Activated CD4-positive, alpha-beta T cell treated with anti-CD3 and anti-CD28 coated beads, Interleukin-10, Interleukin-2, amounts not matched to agents 100 ng/mL and 50 ng/mL, durations not matched to agents 16 hours and 8 hours (primary cell): ENCODE data around the gene GRIN1.

Experiments
- DNase-seq: peaks from one replicate; pipeline ENCODE4 v3.0.0-alpha.2; 2020

GRIN1 gene

GRCh38 chr9:137166380-137167229 is 27.7 kb downstream of the GRIN1 start:
- DNase-seq, result no peak

DNA sequence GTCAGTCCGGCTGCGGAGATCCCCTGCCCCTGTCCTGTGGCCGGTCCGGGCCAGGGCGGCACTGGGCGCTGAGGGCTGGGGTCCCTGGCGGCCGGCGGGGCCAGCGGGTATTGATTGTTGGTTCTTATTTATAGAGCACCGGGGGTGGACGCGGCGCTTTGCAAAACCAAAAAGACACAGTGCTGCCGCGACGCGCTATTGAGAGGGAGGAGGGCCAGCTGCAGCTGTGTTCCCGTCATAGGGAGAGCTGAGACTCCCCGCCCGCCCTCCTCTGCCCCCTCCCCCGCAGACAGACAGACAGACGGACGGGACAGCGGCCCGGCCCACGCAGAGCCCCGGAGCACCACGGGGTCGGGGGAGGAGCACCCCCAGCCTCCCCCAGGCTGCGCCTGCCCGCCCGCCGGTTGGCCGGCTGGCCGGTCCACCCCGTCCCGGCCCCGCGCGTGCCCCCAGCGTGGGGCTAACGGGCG is 28.4 kb downstream of the GRIN1 start:
- no peak for DNase-seq

- no peak for DNase-seq
Observed at GRCh38 chr9:137167747-137168572, 29.0 kb downstream of the GRIN1 start.

GRCh38 chr9:137168573-137168903 is 29.6 kb downstream of the GRIN1 start:
- DNase-seq, result no peak

DNA sequence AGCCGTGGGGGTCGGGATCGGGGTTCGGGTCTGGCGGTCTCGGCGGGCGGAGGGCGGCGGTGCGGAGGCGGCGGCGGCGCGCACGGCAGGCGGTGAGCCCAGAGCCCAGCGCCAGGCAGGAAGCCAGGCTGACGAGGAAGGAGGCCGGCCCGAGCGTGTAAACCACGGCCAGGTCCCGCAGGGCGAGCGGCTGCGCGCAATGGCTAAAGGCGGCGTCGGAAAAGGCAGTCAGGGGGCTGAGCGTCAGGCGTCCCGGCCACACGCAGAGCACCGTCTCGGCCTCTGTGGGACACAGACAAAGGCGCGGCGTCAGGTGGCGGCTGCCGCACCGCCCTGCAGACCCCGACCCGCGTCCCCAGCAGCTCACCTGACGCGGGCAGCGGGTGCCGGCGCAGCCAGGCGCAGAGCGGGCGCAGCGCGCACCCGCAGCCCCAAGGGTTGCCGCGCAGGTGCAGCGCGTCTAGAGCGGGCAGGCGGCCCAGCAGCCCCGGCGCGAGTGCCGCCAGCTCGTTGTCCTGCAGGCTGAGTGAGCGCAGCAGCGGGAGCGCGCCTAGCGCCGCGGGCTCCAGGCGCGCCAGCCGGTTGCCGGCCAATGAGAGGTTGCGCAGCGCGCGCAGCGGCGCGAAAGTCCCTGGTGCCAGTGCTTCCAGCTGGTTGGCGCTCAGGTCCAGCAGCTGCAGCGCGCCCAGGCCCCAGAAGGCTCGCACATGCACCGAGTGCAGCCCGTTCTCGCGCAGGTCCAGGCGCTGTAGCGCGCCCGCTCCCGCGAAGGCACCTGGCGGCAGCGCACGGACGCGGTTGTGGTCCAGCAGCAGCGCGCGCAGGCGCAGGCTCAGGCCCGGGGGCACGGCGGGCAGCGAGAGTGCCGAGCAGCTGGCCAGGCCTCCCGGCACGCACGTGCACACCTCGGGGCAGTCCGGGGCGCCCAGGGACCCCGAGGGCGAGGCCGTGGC is 30.2 kb downstream of the GRIN1 start:
- peak; percentile 54 for DNase-seq

DNA sequence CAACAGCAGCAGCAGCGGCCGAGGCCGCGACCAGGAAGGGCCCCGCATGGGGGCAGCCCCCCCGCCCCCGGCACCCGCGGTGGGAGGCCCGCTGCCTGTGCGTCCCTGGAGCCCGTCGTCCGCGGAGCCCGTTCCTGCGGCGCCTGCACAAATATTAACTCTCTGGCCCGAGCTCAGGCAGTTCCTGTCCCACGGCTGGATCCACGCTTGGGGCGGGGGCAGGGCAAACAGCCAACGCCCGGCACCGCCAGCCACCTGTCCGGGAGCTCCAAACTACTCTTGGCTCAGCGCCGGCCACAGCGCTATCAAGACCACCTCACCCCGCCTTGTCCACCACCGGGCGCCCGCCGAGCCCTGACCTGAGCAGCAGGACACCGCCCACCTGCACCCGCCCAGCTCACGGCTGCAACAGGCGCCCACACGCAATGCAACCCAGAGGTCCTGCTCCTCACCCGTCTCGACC is 31.0 kb downstream of the GRIN1 start, which contains the start of gene LRRC26:
Gene LRRC26, minus strand, starts transcription at position 156 of the 463 bp plus-strand sequence. Its CDS starts 108 bp downstream, at position 48.
- DNase-seq, result no peak

DNA sequence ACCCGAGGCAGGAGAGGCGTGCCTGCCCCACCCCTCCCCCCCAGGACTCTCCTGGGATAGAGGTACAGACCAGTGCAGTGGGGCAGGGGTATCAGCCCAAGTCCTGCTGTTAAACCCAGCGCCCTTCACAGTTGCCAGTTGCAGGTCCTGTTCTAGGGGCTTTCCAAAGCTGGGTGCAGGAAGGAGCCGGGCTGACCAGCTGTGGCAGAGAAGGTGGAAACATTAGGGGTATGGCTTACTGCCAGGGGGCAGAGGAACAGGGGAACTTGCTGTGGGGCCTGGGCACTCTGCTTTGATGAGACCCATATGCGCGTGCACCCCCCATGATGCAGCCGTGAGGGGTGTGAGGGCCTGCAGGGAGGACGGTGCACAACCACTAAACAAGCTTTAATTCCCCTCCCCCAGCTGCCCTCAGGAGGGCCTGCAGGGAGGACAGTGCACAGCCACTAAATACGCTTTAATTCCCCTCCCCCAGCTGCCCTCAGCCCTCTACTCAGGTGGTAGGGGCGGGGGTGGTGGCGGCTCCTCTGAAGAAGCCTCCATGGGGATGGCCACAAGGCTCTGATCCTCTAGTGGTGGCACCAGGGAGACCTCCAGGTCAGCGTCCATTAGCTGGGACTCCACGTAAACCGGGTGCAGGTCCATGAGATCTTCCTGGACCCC is 31.7 kb downstream of the GRIN1 start:
- DNase-seq, result no peak

DNA sequence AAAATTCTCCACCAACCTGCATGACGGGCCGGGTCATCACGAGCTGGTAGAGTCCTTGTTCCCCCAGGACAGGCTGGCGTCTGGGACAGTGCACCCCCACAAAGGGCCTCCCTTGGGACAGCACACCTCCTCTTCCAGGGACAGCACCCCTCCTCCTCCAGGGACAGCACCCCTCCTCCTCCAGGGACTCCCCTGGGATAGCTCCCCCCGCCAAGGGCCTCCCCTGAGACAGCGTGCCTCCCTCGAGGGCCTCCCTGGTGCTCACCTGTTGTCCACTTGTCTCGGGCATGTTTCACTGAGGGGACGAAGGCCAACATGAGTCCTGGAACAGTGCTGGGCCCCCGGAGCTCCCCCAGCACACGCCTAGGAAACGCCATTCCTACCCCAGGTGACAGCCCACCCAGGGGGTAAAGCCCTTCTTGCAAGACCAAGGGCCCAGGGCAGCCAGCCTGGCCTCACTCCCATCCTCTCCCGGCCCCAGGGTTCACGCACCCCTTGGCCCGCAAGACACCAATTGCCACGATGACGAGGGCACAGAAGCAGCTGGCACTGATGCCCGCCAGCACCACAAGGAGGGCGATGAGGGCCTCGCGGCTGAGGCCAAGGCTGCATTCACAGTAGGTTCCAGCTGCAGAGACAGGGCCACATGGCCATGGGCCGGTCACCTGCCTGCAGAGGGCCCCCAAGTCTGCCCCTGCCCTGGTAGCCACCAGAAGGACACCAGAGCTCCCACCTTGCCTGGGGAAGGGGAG is 32.4 kb downstream of the GRIN1 start:
- DNase-seq, result no peak

DNA sequence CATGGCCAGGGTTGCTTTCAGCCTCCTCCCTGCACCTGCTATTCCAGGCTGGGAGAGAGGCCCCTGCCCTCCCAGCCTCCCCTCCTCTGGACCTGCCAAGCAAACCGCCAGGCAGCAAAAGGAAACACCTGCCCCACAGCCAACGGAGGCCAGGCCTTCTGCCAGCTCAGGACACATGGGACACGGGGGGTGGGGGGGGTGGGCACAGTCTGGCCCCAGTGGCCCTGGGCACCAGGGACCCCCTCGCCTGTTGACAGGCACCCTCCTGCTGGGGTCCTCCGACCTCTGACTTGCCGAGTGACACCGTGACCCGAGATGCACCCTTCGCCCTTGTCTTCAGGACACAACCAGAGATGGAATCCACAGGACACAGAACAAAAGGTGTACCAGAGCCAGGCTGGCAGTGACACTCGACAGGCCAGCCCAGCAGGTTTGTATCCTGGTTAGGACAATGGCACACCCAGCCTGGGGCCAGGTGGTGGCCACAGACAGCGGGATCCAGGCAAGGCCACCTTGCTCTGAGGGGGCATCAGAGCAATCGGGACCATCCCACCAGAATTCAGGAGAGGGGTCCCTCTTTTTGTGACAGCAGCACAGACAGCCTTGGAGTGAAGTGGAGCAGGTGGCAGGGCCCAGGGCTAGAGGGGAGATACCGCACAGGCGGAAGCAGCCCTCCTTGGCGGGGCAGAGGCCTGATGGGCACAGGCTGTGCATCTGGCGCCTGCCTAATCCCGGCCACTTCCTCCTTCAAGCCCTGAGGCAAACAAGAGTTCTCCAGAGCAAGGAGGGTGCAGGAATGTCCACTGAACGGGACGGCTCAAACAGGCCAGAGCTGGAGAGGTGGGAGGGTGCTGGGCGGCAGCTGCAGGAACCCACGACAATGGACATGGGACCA is 34.2 kb downstream of the GRIN1 start:
- no peak for DNase-seq

- DNase-seq, result no peak
Observed at GRCh38 chr9:137173796-137174664, 35.1 kb downstream of the GRIN1 start.

DNA sequence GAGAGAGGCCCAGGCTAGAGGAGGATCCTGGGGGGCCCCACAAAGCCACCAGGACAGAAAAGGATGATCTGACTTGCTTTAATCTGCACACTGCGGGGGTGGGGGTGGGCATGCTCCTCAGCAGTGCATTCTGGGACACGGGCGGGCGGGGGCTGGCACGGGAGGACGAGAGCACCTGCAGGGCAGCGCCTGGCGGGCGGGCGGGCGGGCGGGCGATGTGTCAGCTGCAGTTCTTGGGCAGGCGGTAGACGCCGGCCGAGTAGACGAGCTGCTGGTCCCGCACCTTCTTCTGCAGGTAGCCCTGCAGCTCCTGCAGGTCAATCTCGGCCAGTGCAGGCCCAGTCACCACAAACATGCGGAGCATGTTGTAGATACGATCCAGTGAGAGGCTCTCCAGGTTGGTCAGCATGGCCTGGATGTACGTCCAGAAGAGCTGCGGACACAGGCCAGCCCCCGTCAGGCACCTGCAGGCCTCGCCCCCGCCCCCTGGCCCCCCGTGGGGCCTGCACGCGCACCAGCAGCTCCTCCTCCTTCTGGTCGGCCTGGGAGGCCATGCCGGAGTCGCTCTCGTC is 35.9 kb downstream of the GRIN1 start:
- no peak for DNase-seq

- no peak for DNase-seq
Observed at GRCh38 chr9:137175345-137175961, 36.5 kb downstream of the GRIN1 start.

DNA sequence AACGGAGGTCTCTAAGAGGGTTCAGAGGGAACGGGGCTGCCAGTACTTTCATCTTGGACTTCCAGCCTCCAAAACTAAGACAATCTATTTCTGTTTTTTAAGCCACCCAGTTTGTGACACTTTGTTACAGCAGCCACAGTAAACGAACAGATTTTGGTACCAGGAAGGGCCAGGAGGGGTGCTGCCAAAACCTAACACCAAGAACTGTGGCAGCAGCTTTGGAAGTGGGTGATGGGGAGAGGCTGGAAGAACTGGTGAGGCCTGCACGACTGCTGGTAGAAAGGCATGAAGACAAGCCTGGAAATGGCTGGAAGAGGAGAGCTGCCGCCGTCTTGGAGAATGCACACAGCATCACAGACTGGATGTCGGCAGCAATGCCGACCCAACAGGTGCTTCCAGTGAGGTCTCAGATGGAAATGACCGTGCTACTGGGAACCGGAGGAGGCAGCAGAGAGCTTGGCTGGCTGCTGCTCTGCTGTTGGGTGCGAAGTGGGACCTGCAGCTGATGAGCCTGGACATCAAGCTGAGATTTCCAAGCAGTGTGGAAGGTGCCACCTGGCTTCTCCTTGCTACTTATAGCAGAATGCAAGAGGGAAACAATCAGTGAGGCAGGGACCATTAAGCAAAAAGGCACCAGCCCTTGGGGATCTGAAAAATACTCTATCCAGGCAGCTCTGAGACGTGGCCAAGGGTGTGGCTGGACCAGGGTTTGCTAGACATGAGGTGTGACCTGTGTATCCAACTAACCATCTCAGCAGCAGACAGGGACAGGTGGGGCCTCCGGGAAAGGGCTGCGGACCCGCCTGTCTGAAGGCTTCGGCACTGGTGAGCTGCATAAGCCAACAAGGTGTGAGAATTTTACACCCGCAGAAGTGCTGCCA is 37.6 kb downstream of the GRIN1 start:
- peak; percentile 49 for DNase-seq

DNA sequence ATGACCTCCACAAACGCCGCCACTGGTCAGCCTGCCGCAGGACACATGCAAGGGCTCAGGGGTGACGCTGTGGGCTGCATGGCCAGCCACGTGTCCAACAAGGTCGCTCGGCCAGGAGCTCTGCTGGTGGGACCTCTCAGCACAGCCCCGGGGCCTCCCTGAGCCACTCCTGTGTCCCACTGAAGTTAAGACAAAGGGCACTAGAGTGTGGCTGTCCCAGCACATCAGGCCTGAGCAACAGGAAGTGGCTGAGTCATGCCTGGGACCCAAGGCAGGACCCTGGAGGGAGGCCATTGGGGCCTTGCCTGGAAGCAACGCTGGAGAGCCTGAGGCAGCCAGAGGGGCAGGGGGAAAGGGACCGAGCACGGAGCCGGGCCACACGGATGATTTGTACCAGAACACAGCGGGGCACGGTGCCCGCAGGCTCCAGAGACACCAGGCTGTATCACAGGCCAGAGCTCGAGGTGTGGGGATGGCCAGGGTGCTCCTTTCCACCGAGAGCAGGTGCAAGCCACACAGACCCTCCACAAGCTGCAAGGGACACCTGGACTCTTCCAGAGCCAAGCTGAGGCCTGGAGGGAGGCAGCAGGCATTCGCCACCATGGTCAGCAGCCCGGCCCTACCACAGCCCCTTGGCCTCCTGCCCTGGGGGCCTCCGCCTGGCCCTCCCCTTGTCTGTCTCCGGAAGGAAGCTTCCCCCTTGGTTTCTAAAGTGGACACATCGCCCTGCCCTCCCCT is 39.4 kb downstream of the GRIN1 start:
- no peak for DNase-seq

- no peak for DNase-seq
Observed at GRCh38 chr9:137178939-137179630, 40.1 kb downstream of the GRIN1 start.

GRCh38 chr9:137179761-137180160 is 40.8 kb downstream of the GRIN1 start:
- no peak for DNase-seq
